GM21576 (cell line): ENCODE measurements around the gene POP7.
A peak's percentile ranks its signal among the peaks of the same experiment; 100 is the strongest.
"Not testable (repeated sequence)": the region's sequence is repeated elsewhere in the genome, so short reads cannot be mapped to it uniquely, and the experiment has no call there.

Experiments used
- ATAC-seq: cut with Tn5 transposase; IDR thresholded peaks from one replicate; pipeline ENCODE4 v1.9.1; 2021; ENCODE audit warnings: mild to moderate bottlenecking, moderate library complexity; ENCODE audit not compliant: unreplicated experiment

The POP7 gene

GRCh38 chr7:100691676-100692577 is 14.0 kb upstream of the POP7 start:
- ATAC-seq = peak; percentile 31

GRCh38 chr7:100692578-100692961 is 13.4 kb upstream of the POP7 start:
- ATAC-seq = no peak

GRCh38 chr7:100693312-100694097 is 12.4 kb upstream of the POP7 start:
- ATAC-seq = peak; percentile 9

- peak; percentile 42 for ATAC-seq
Observed at GRCh38 chr7:100694098-100694745, 11.7 kb upstream of the POP7 start, which contains the start of gene GIGYF1. GIGYF1 (minus strand) TSS chr7:100694250; CDS start chr7:100688238, 6,012 bp downstream.

GRCh38 chr7:100696123-100696521 is 9.8 kb upstream of the POP7 start:
- ATAC-seq = no peak

GRCh38 chr7:100699018-100699417 is 6.9 kb upstream of the POP7 start:
- no peak for ATAC-seq

DNA sequence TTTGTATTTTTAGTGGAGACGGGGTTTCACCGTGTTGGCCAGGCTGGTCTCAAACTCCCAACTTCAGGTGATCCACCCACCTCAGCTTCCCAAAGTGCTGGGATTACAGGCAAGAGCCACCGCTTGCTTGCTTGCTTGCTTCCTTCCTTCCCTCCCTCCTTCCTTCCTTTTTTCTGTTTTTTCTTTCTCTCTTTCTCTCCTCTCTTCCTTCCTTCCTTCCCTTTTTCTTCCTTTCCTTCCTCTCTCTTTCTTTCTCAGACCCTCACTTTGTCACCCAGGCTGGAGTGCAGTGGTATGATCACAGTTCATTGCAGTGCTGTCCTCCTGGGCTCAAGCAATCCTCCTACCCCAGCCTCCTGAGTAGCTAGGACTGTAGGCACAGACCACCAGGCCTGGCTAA is 4.8 kb upstream of the POP7 start:
- ATAC-seq = not testable (repeated sequence)

GRCh38 chr7:100705320-100705752 is 585 bp upstream of the POP7 start:
- peak; percentile 55 for ATAC-seq

DNA sequence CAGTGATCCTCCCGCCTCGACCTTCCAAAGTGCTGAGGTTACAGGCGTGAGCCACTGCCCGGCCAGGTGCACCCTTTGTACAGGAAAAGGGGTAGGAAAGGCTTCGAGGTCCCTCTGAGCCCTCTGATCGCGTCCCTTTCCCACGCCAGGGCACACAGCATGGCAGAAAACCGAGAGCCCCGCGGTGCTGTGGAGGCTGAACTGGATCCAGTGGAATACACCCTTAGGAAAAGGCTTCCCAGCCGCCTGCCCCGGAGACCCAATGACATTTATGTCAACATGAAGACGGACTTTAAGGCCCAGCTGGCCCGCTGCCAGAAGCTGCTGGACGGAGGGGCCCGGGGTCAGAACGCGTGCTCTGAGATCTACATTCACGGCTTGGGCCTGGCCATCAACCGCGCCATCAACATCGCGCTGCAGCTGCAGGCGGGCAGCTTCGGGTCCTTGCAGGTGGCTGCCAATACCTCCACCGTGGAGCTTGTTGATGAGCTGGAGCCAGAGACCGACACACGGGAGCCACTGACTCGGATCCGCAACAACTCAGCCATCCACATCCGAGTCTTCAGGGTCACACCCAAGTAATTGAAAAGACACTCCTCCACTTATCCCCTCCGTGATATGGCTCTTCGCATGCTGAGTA is 871 bp downstream of the POP7 start:
- no peak for ATAC-seq

DNA sequence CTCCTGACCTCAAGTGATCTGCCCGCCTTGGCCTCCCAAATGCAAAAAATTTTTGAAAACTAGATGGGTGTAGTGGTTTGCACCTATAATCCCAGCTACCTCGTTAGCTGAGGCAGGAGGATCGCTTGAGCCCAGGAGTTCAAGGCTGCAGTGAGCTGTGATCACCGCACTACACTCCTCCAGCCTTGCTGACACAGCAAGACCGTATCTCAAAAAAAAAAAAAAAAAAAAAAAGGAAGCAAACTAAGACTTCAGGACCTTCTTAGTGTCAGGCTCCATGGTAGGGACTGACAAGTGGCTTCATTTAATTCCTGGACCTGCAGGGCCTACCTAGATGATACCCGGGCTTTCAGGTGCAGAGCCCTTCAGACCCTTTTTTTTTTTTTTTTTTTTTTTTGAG is 2.5 kb downstream of the POP7 start:
- no peak for ATAC-seq

DNA sequence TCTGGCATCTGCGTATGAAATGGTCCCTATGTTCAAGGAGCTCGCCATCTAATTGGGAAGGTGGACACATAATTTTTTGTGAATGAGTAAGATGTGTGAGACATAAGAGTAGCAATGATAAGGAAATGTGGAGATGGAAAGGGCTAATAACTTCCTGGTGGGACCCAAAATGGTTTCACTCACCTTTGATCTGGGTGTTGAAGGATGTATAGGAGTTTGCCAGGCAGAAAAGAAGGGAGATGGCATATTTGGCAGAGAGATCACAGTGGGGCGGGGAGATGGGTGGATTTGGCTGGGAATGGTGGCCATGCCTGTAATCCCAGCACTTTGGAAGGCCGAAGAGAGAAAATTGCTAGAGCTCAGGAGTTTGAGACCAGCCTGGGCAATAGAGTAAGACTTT is 4.5 kb downstream of the POP7 start:
- ATAC-seq = no peak

- no peak for ATAC-seq
Observed at GRCh38 chr7:100711369-100711768, 5.4 kb downstream of the POP7 start.

DNA sequence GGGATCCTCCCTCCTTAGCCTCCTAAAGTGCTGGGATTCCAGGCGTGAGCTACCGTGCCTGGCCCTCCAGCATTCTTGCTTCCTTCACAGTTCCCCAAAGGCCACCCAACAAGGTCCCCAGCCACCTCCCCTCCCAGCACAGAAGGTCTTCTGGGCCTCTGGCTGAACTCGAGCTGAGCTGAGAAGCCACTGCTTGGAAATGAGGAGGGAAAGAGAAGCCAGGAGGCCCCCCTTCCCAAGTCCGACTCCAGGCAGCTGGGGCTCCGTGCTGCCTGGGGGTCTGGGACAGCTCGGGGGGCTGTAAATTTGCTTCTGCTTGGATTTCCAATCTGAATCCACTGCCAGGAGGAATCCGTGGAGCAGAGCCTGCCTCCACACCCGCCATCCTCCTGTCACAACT is 8.8 kb downstream of the POP7 start:
- ATAC-seq = no peak

DNA sequence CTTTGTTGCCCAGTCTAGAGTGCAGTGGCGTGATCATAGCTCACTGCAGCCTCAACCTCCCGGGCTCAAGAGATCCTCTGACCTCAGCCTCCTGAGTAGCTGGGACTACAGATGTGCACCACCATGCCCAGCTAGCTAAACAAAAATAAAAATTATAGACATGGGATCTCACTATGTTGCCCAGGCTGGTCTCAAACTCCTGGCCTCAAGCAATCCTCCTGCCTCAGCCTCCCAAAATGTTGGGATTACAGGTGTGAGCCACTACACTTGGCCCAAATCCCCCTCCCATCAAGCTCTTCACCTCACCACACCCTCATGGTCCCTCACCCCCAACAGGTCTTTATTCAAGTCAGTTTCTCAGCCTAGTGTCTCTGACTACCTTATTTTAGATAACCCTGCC is 11.2 kb downstream of the POP7 start:
- not testable (repeated sequence) for ATAC-seq

GRCh38 chr7:100719523-100720278 is 13.8 kb downstream of the POP7 start:
- no peak for ATAC-seq

- ATAC-seq = no peak
Observed at GRCh38 chr7:100720279-100720670, 14.4 kb downstream of the POP7 start, which contains the start of gene EPO. EPO (plus strand) TSS chr7:100720468; CDS start chr7:100720981, 513 bp downstream.

- ATAC-seq = no peak
Observed at GRCh38 chr7:100720671-100721504, 15.0 kb downstream of the POP7 start.

DNA sequence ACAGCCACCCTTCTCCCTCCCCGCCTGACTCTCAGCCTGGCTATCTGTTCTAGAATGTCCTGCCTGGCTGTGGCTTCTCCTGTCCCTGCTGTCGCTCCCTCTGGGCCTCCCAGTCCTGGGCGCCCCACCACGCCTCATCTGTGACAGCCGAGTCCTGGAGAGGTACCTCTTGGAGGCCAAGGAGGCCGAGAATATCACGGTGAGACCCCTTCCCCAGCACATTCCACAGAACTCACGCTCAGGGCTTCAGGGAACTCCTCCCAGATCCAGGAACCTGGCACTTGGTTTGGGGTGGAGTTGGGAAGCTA is 15.5 kb downstream of the POP7 start:
- no peak for ATAC-seq

DNA sequence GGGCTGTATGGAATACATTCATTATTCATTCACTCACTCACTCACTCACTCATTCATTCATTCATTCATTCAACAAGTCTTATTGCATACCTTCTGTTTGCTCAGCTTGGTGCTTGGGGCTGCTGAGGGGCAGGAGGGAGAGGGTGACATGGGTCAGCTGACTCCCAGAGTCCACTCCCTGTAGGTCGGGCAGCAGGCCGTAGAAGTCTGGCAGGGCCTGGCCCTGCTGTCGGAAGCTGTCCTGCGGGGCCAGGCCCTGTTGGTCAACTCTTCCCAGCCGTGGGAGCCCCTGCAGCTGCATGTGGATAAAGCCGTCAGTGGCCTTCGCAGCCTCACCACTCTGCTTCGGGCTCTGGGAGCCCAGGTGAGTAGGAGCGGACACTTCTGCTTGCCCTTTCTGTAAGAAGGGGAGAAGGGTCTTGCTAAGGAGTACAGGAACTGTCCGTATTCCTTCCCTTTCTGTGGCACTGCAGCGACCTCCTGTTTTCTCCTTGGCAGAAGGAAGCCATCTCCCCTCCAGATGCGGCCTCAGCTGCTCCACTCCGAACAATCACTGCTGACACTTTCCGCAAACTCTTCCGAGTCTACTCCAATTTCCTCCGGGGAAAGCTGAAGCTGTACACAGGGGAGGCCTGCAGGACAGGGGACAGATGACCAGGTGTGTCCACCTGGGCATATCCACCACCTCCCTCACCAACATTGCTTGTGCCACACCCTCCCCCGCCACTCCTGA is 16.7 kb downstream of the POP7 start:
- ATAC-seq = no peak
